GM12878 (cell line): Measurements from ENCODE around the gene PLEKHM2.

ENCODE experiments used
- HDAC2 ChIP-seq: fragments of 200-600 bp; sonication (generic); IDR thresholded peaks from 2 replicates; pipeline ENCODE4 v1.6.1; 2017
- HDAC6 ChIP-seq: fragments of 200-600 bp; sonication (generic); IDR thresholded peaks from one replicate; pipeline ENCODE4 v1.8.0; 2017; ENCODE audit warnings: antibody characterized with exemption; ENCODE audit not compliant: unreplicated experiment
- RCOR1 ChIP-seq: conservative IDR thresholded peaks from 2 replicates; pipeline ENCODE4 v1.6.1; 2012; ENCODE audit warnings: low read depth, low read length, improper control_type of control experiment
- SPI1 ChIP-seq: IDR thresholded peaks from 2 replicates; pipeline ENCODE4 v1.6.1; 2011; ENCODE audit warnings: low read depth, mild to moderate bottlenecking, low read length, moderate library complexity, borderline replicate concordance; ENCODE audit not compliant: insufficient read depth
- TF ChIP-seq, protein P1 (sequence below), 3 experiments: IDR thresholded peaks in 2 of 3; conservative IDR thresholded peaks in 1 of 3; 2 replicates each; pipeline ENCODE4 v1.5.1; 2011; ENCODE audit warnings: low read depth in 3 of 3, low read length in 3 of 3, mild to moderate bottlenecking in 3 of 3, control low read depth in 2 of 3, moderate library complexity in 2 of 3, inconsistent platforms in 1 of 3, mixed read lengths in 1 of 3; ENCODE audit not compliant: control insufficient read depth in 2 of 3, insufficient read depth in 1 of 3; ENCODE audit errors: extremely low read depth in 1 of 3
- TF ChIP-seq, protein P2 (sequence below): IDR thresholded peaks from 2 replicates; pipeline ENCODE4 v1.6.1; 2012; ENCODE audit warnings: low read depth, low read length, improper control_type of control experiment
- TF ChIP-seq, protein P3 (sequence below): IDR thresholded peaks from 2 replicates; pipeline ENCODE4 v1.6.1; 2012; ENCODE audit warnings: mild to moderate bottlenecking, low read depth, low read length

DNA sequence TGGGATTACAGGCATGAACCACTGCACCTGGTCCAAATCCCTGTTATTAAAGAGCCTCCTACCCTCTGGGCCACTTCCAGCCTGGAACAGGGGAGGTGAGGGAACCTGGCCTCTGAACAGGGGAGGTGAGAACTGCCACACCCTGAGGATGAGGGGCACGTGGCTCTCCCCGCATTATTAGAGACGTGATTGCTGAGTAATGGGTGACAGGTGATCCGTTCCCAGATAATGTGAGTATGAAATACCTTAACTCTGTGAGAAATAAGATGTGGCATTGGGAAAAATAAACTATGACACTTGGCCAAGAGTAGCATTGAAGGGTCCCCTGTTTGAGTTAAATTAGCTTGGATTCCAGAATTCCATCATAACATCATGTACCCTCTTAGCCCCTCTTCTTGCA lies 38.3 kb downstream of the PLEKHM2 start:
- TF ChIP-seq, protein P1, sequence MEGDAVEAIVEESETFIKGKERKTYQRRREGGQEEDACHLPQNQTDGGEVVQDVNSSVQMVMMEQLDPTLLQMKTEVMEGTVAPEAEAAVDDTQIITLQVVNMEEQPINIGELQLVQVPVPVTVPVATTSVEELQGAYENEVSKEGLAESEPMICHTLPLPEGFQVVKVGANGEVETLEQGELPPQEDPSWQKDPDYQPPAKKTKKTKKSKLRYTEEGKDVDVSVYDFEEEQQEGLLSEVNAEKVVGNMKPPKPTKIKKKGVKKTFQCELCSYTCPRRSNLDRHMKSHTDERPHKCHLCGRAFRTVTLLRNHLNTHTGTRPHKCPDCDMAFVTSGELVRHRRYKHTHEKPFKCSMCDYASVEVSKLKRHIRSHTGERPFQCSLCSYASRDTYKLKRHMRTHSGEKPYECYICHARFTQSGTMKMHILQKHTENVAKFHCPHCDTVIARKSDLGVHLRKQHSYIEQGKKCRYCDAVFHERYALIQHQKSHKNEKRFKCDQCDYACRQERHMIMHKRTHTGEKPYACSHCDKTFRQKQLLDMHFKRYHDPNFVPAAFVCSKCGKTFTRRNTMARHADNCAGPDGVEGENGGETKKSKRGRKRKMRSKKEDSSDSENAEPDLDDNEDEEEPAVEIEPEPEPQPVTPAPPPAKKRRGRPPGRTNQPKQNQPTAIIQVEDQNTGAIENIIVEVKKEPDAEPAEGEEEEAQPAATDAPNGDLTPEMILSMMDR (IDR thresholded peaks at IDR 0.05 in 2 of 3, conservative IDR thresholded peaks at IDR 0.05 in 1 of 3; ENCODE audit: control insufficient read depth in 2 of 3, extremely low read depth in 1 of 3, insufficient read depth in 1 of 3, low read depth in 3 of 3, low read length in 3 of 3), result no peak
- TF ChIP-seq HDAC2 (no peak), RCOR1 (no peak), HDAC6 (no peak), SPI1 (no peak)
- TF ChIP-seq, protein P2, sequence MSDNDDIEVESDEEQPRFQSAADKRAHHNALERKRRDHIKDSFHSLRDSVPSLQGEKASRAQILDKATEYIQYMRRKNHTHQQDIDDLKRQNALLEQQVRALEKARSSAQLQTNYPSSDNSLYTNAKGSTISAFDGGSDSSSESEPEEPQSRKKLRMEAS, result no peak
- TF ChIP-seq, protein P3, sequence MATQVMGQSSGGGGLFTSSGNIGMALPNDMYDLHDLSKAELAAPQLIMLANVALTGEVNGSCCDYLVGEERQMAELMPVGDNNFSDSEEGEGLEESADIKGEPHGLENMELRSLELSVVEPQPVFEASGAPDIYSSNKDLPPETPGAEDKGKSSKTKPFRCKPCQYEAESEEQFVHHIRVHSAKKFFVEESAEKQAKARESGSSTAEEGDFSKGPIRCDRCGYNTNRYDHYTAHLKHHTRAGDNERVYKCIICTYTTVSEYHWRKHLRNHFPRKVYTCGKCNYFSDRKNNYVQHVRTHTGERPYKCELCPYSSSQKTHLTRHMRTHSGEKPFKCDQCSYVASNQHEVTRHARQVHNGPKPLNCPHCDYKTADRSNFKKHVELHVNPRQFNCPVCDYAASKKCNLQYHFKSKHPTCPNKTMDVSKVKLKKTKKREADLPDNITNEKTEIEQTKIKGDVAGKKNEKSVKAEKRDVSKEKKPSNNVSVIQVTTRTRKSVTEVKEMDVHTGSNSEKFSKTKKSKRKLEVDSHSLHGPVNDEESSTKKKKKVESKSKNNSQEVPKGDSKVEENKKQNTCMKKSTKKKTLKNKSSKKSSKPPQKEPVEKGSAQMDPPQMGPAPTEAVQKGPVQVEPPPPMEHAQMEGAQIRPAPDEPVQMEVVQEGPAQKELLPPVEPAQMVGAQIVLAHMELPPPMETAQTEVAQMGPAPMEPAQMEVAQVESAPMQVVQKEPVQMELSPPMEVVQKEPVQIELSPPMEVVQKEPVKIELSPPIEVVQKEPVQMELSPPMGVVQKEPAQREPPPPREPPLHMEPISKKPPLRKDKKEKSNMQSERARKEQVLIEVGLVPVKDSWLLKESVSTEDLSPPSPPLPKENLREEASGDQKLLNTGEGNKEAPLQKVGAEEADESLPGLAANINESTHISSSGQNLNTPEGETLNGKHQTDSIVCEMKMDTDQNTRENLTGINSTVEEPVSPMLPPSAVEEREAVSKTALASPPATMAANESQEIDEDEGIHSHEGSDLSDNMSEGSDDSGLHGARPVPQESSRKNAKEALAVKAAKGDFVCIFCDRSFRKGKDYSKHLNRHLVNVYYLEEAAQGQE, result no peak
